ENCODE measurements around the gene UAP1L1.
"Not testable (repeated sequence)": the region's sequence is repeated elsewhere in the genome, so short reads cannot be mapped to it uniquely, and the experiment has no call there.

UAP1L1 gene

GRCh38 chr9:137056739-137057415 lies 20.4 kb upstream of the UAP1L1 start:
- DNase-seq (ENCODE audit: low read depth in 2 of 2) = no peak

GRCh38 chr9:137057545-137057944 lies 19.8 kb upstream of the UAP1L1 start:
- DNase-seq (ENCODE audit: low read depth in 2 of 2) = no peak

GRCh38 chr9:137058521-137059234 lies 18.6 kb upstream of the UAP1L1 start:
- no peak for DNase-seq (ENCODE audit: low read depth in 2 of 2)

- DNase-seq (ENCODE audit: low read depth in 2 of 2) = no peak
These were observed 14.9 kb upstream of the UAP1L1 start for GRCh38 chr9:137062384-137062783.

GRCh38 chr9:137062798-137063197 lies 14.5 kb upstream of the UAP1L1 start:
- DNase-seq (ENCODE audit: low read depth in 2 of 2) = not testable (repeated sequence)

GRCh38 chr9:137063311-137064026 lies 13.8 kb upstream of the UAP1L1 start:
- no peak for DNase-seq (ENCODE audit: low read depth in 2 of 2)

- no peak for DNase-seq (ENCODE audit: low read depth in 2 of 2)
These were observed 13.1 kb upstream of the UAP1L1 start for GRCh38 chr9:137064027-137064879.

DNA sequence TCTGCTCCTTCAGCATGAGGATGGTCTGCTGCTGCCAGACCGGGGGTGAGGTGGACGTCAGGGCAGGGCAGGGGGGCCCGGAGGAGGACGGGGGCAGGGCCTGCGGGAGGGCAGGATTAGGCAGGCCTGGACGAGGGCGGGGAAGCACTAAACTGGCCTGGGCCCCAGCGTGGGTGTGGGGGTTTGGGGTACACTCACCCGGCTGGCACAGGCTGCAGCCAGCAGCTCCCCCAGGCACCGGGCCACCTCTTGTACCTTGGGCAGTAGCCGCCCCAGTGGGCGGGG lies 12.5 kb upstream of the UAP1L1 start:
- DNase-seq (ENCODE audit: low read depth in 2 of 2) = no peak

DNA sequence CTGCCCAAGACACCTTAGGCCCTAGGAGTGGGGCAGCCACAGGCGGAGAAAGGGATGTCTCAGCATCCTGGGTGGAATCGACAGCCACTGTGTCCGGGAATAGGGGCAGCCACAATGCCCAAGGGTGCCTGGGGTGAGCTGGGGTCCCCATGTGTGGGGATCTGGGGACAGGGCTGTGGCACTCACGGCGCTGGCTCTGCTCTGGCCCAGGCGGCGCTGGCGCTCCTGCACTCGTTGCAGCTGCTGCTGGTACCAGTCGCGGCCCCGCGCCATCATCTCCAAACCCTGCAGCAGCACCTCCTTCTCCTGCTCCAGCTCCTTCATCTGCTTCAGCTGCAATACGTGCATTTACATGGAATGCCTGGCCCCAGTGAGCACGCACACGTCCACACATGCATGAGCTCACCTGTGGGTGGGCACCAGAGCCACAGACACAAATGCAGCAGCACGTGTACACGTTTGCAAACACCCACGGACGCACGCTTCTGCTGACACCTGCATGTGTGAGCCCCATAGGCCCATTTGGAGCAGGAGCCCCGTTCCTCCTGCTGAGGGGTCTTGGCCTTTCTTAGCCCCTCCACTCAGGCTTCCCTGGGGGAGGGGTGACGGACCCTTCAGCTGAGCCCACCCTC lies 11.9 kb upstream of the UAP1L1 start:
- no peak for DNase-seq (ENCODE audit: low read depth in 2 of 2)

DNA sequence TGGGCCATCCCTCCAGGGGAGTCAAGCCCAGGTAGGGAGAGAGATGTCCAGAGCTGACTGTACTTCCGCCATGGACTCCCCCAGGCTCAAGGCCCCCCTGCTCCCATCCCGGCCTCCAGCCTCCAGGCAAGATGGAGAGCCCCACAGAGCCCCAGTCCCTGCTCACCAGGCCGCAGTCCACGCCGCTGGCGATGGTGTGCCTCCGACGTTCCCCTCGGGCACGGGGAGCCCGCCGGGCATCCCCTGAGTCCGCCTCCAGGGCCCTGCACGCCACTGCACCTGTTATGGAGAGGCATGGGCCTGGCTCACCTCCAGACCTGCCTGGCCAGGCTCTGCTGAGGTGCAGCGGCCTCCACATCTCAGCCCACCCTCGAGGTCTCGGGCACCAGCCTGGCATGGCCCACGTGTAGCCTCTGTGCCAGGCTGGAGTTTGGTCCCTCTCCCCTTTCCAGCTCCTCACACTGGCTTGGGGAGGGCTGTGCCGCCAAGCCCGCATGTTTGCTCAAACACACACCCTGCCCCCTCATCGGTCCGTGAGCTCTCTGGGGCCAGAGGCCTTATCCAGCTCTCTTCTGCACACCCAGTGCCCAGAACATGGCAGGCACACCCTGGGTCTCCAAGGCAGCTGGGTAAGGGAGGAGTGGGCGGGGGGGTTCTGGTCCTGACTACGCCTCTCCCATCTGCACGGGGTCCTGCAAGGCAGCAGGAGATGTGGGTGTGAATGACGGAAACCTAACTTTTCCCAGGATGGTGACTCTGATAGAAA lies 11.0 kb upstream of the UAP1L1 start:
- no peak for DNase-seq (ENCODE audit: low read depth in 2 of 2)

- DNase-seq (ENCODE audit: low read depth in 2 of 2) = peak; percentile 66 to 73
These were observed 9.3 kb upstream of the UAP1L1 start for GRCh38 chr9:137067860-137068538.

GRCh38 chr9:137068539-137069507 lies 8.5 kb upstream of the UAP1L1 start:
- no peak for DNase-seq (ENCODE audit: low read depth in 2 of 2)

- DNase-seq (ENCODE audit: low read depth in 2 of 2) = no peak
These were observed 7.7 kb upstream of the UAP1L1 start for GRCh38 chr9:137069508-137070091.

DNA sequence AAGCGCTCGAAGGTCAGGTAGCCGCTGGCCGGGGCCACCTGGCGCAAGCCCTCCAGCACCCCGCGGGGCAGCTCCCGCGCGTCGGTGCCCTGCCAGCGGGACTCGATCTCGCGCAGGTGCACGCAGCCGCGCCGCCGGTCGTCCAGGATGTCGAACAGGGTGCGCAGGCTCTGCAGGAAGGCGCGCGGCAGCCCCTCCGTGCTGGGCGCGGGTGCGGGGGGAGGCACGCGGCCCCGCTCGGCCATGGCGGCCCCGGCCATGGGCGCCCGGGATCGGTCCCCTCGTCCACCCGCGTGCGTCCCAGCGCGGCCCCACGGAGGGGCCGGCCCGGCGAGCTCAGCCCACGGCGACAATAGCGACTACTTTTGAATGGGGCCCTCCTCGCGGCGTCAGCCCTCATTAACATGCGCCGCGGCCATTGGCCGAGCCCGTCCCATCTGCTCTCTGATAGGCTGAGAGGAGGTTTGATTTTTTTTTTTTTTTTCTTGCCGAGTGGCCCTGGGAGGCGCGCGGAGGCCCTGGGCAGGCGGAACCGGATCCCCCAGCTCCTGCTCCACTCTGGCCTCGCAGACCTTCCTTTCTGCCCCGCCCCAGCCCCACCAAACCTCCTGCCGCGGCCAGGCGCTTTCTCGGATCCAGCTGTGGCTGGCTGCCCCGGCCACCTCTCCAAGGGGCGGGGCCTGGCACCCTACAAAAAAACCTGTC lies 7.0 kb upstream of the UAP1L1 start, which contains the start of gene SAPCD2:
Gene SAPCD2 (minus strand): TSS at position 357 of the 705 bp plus-strand sequence. CDS start 97 bp downstream, at position 260.
- peak; percentile 70 to 73 for DNase-seq (ENCODE audit: low read depth in 2 of 2)

- DNase-seq (ENCODE audit: low read depth in 2 of 2) = no peak
These were observed 6.4 kb upstream of the UAP1L1 start for GRCh38 chr9:137070906-137071275.

DNA sequence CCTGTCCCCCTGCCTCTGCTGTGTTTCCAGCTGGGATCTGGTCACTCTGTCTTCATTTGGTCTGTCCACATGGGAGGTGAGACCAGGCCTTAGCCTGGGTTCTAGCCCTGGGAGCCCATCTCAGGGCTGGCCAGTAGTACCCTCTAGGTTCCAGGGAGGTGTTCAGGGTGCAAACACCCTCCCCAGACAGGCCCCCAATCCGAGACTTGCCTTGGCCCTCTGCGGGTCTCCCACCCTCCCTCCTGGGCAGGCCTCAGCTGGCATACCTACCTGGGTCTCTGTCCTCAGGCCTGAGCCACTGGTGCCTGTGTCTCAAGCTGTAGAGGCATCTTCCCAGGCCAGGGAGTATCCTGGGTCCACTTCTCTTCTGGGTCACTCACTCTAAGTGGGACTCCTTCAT lies 6.0 kb upstream of the UAP1L1 start:
- no peak for DNase-seq (ENCODE audit: low read depth in 2 of 2)

DNA sequence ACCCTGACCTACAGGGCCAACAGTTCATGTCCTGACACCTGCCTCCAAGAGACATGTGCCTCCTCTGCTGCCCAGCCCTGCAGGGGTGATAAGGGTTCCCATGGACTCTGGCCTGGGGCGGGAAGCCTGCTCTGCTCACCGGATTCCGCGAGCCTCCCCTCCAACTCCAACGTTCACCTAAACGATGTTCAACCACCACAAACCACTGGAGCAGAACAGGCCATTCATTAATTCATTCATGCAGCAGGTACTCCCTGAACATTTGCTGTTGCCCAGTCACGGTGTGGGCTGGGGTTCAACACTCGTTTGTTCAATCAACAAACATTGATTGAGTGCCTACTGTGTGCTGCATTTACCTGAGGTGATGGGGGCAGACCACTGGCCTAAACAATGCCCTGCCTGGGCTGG lies 3.3 kb upstream of the UAP1L1 start:
- DNase-seq (ENCODE audit: low read depth in 2 of 2) = no peak
